SW480 (cell line): Measurements from ENCODE around the gene U2SURP.

Source experiments
- DNase-seq: peaks from one replicate; pipeline ENCODE4 v3.0.0-alpha.2; 2016; ENCODE audit warnings: low spot score

Gene U2SURP

DNA sequence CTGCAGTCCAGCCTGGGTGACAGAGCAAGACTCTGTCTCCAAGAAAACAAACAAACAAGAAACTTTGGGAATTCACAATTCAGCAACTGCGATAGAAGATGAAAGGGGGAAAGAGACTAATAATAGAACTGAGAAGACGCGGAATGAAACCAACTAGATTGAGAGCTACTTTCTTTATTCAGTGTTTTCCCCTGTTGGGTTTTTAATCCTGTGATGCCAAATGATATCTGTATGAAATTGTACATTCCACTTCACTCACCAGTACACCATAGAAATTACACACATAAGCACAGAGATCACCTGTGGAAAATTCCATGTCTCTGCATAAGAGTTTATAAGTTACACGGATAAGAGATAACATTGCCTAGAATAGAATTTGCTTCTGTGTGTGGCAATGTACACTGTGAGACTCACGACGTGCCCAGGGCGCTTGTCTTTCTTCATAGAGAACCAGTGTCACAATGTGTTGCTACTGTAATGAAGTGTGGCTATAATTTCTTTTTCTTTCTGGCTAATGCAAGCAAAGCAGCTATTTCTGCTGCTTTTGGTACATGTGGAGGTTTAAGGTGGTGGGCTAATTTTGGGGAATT lies 100.5 kb downstream of the U2SURP start:
- DNase-seq, result no peak

DNA sequence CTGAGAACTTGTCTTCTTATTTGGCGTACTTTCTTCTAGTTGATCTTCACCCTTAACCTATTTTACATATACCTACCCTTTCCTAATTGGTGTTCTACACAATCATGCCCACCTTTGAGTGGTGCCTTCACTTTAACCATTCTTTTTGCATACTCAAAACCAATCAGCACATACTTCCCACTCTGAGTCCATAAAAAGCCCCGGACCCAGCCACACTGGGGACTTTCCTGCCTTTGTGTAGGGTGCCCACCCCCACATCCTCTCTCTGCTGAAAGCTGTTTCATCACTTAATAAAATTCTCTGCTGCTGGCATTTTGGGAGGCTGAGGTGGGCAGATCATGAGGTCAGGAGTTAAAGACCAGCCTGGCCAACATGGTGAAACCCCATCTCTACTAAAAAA lies 102.3 kb downstream of the U2SURP start:
- DNase-seq, result no peak

DNA sequence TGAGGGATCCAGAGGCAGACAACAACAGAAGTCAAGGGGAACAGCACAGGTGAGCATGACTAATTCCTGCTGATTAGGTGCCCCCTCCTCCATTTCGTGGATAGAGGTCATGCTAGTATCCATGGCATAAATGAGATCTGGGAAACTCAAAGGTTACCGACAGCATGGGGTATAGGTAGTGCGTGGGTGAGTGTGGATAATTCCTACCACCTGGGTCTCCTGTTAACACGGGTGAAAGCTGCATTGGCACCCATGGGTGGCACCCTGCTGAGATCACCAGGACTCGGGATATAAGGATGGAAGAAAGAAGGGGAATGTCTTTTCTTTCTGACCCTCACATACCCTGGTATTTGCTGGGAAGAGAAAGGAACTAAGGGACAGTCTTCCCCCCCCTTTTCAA lies 103.8 kb downstream of the U2SURP start:
- no peak for DNase-seq

DNA sequence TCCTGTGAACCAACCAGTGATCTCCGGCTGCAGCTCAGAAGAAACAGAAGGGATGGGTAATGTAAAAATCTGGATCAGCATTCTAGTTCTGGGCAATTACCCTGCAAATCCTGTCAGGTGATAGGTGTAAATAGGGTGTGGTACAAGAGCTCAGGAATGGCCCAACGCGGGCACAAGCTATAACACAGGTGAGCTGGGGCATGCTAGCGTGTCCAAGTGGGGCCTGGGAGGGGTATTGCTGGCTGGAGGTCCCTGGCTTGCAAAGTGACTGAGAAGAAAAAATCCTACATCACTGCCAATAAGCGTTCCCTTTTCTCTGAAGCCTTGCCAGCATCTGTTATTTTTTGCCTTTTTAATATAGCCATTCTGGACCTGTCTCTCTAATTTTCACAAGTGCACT lies 108.5 kb downstream of the U2SURP start:
- no peak for DNase-seq
